ACC112 (cell line): Measurements from ENCODE around the gene NPR2.
A peak's percentile ranks its signal among the peaks of the same experiment; 100 is the strongest.

Experiments
- H2AFZ ChIP-seq: fragments of 200-600 bp; sonication (generic); one replicate; pipeline ENCODE4 v1.6.0; 2017; ENCODE audit warnings: antibody characterized with exemption, low read length; ENCODE audit not compliant: unreplicated experiment
- H3K27ac ChIP-seq: fragments of 200-600 bp; sonication (generic); 2 replicates; pipeline ENCODE4 v1.5.1; 2014; ENCODE audit warnings: low read depth, mild to moderate bottlenecking, antibody characterized with exemption, low read length, moderate library complexity
- H3K27me3 ChIP-seq: fragments of 200-600 bp; sonication (generic); 2 replicates; pipeline ENCODE4 v1.6.1; 2014; ENCODE audit warnings: mild to moderate bottlenecking, antibody characterized with exemption, low read length, moderate library complexity, mixed read lengths; ENCODE audit not compliant: insufficient read depth
- H3K36me3 ChIP-seq: fragments of 200-600 bp; sonication (generic); 2 replicates; pipeline ENCODE4 v1.6.1; 2016; ENCODE audit warnings: mild to moderate bottlenecking, antibody characterized with exemption, low read length, moderate library complexity, mixed read lengths; ENCODE audit not compliant: insufficient read depth
- H3K4me1 ChIP-seq: fragments of 200-600 bp; sonication (generic); one replicate; pipeline ENCODE4 v1.6.1; 2016; ENCODE audit warnings: low read length, mixed read lengths; ENCODE audit not compliant: insufficient read depth, unreplicated experiment, control insufficient read depth
- H3K4me3 ChIP-seq: fragments of 200-600 bp; sonication (generic); 2 replicates; pipeline ENCODE4 v1.5.1; 2014; ENCODE audit warnings: mild to moderate bottlenecking, low read depth, low read length
- H3K79me2 ChIP-seq: fragments of 200-600 bp; sonication (generic); one replicate; pipeline ENCODE4 v1.6.0; 2016; ENCODE audit warnings: low read length; ENCODE audit not compliant: control insufficient read depth, unreplicated experiment, insufficient read depth

NPR2 gene

GRCh38 chr9:35783418-35783817 lies 8.0 kb upstream of the NPR2 start:
- no peaks in the 10 kb centered on the region for H3K4me1 ChIP-seq
- H3K27me3 ChIP-seq = peaks cover 26% of the 10 kb centered on the region
- H3K36me3 ChIP-seq = no peaks in the 10 kb centered on the region
- H3K79me2 ChIP-seq = no peaks in the 10 kb centered on the region
- H3K4me3 ChIP-seq = no peak overlapping the region
- no peak overlapping the region for H2AFZ ChIP-seq
- no peak overlapping the region for H3K27ac ChIP-seq

GRCh38 chr9:35789541-35789940 lies 1.9 kb upstream of the NPR2 start:
- Histone ChIP-seq H3K4me1 (peaks cover 29% of the 10 kb centered on the region), H3K36me3 (no peaks in the 10 kb centered on the region), H3K27ac (no peak overlapping the region), H3K4me3 (no peak overlapping the region), H2AFZ (no peak overlapping the region), H3K27me3 (no peaks in the 10 kb centered on the region), H3K79me2 (peaks cover 27% of the 10 kb centered on the region)

GRCh38 chr9:35790025-35790384 lies 1.4 kb upstream of the NPR2 start:
- Histone ChIP-seq H3K4me3 (no peak overlapping the region), H3K79me2 (peaks cover 30% of the 10 kb centered on the region), H2AFZ (no peak overlapping the region), H3K27me3 (no peaks in the 10 kb centered on the region), H3K4me1 (peaks cover 33% of the 10 kb centered on the region), H3K36me3 (no peaks in the 10 kb centered on the region), H3K27ac (no peak overlapping the region)

- H3K27me3 ChIP-seq = no peaks in the 10 kb centered on the region
- H3K4me1 ChIP-seq = peaks cover 40% of the 10 kb centered on the region
- H3K36me3 ChIP-seq = no peaks in the 10 kb centered on the region
- peaks cover 30% of the 10 kb centered on the region for H3K79me2 ChIP-seq
- peak overlapping the region; percentile 49 for H3K4me3 ChIP-seq
- H2AFZ ChIP-seq = peak overlapping the region; percentile 70
- no peak overlapping the region for H3K27ac ChIP-seq
Observed at GRCh38 chr9:35790385-35791296, 750 bp upstream of the NPR2 start.

GRCh38 chr9:35792024-35792813 lies 828 bp downstream of the NPR2 start:
- peaks cover 37% of the 10 kb centered on the region for H3K79me2 ChIP-seq
- peaks cover 45% of the 10 kb centered on the region for H3K4me1 ChIP-seq
- no peaks in the 10 kb centered on the region for H3K36me3 ChIP-seq
- H3K27ac ChIP-seq = no peak overlapping the region
- peak overlapping the region; percentile 78 for H3K4me3 ChIP-seq
- no peaks in the 10 kb centered on the region for H3K27me3 ChIP-seq
- no peak overlapping the region for H2AFZ ChIP-seq

GRCh38 chr9:35792826-35793225 lies 1.4 kb downstream of the NPR2 start:
- Histone ChIP-seq H3K36me3 (no peaks in the 10 kb centered on the region), H3K4me1 (peaks cover 51% of the 10 kb centered on the region), H3K79me2 (peaks cover 40% of the 10 kb centered on the region), H3K4me3 (peak overlapping the region; percentile 78), H2AFZ (no peak overlapping the region), H3K27ac (no peak overlapping the region), H3K27me3 (no peaks in the 10 kb centered on the region)

- Histone ChIP-seq H3K36me3 (no peaks in the 10 kb centered on the region), H3K4me3 (peak overlapping the region; percentile 78), H2AFZ (no peak overlapping the region), H3K27me3 (no peaks in the 10 kb centered on the region), H3K4me1 (peaks cover 58% of the 10 kb centered on the region), H3K79me2 (peaks cover 40% of the 10 kb centered on the region), H3K27ac (no peak overlapping the region)
Observed at GRCh38 chr9:35793461-35793860, 2.1 kb downstream of the NPR2 start.

- Histone ChIP-seq H3K79me2 (peaks cover 40% of the 10 kb centered on the region), H3K27ac (no peak overlapping the region), H3K4me1 (peaks cover 55% of the 10 kb centered on the region), H3K4me3 (peak overlapping the region; percentile 78; the same call in 1 of the 2 replicates), H3K36me3 (no peaks in the 10 kb centered on the region), H3K27me3 (no peaks in the 10 kb centered on the region), H2AFZ (no peak overlapping the region)
Observed at GRCh38 chr9:35795695-35796094, 4.3 kb downstream of the NPR2 start.

GRCh38 chr9:35797311-35798109 lies 6.1 kb downstream of the NPR2 start:
- Histone ChIP-seq H3K4me3 (no peak overlapping the region), H3K36me3 (no peaks in the 10 kb centered on the region), H2AFZ (no peak overlapping the region), H3K4me1 (peaks cover 48% of the 10 kb centered on the region), H3K79me2 (peaks cover 33% of the 10 kb centered on the region), H3K27ac (0 out of 2 replicates have a peak overlapping the region, but pooled peaks have one; percentile 15), H3K27me3 (no peaks in the 10 kb centered on the region)

- H3K4me3 ChIP-seq = no peak overlapping the region
- peaks cover 36% of the 10 kb centered on the region for H3K4me1 ChIP-seq
- H3K36me3 ChIP-seq = peaks cover 4% of the 10 kb centered on the region; the same call in 1 of the 2 replicates
- H2AFZ ChIP-seq = no peak overlapping the region
- peak overlapping the region; percentile 15; the same call in 1 of the 2 replicates for H3K27ac ChIP-seq
- H3K27me3 ChIP-seq = no peaks in the 10 kb centered on the region
- peaks cover 21% of the 10 kb centered on the region for H3K79me2 ChIP-seq
Observed at GRCh38 chr9:35798658-35799374, 7.4 kb downstream of the NPR2 start.
